Stimulated activated naive CD4-positive, alpha-beta T cell (primary cell): ENCODE results near the gene FADS3.

Experiments
- DNase-seq, 6 experiments: peaks; one replicate each; lab custom pipeline; 2025; lab: John Stamatoyannopoulos, UW

Gene FADS3

DNA sequence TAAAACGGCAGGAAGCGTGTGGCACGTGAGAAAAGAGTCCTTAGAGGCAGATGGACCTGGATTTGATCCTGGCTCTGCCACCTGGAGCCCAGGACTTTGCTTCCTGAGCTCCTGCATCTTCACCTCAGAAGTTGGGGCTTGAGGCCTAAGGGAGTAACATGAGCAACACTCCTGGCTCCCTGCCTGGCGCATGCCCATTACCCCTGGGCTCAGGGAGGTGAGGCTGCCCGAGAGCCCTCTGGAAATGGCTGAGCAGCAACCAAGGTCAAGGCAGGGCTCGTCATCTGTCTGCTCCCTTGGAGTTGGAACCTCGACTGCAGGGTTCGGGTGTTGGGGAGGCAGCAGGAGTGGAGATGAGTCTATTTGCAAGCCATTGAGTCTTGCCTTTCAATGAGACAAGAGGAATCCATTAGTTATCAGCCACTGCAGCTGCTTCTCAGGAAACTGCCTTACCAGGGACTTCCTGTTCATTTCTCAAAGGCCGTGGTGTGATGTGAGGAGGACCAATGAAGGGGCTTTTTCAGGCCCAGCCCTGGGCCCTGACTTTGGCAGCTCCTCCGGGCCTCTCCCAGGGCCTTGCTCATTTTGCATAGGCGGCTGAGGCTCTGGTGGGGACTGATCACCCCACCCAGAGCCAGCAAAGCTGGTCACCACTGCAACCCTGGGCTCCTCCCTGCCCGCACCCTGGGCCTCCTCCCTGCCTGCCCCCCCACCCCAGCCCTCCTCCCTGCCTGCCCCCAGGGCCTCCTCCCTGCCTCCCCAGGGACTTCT is 56.9 kb downstream of the FADS3 start:
- DNase-seq = peak in 5 of 6 experiments; percentile 6 to 43 (median 23)

GRCh38 chr11:61833926-61834277 is 57.4 kb downstream of the FADS3 start:
- no peak for DNase-seq

DNA sequence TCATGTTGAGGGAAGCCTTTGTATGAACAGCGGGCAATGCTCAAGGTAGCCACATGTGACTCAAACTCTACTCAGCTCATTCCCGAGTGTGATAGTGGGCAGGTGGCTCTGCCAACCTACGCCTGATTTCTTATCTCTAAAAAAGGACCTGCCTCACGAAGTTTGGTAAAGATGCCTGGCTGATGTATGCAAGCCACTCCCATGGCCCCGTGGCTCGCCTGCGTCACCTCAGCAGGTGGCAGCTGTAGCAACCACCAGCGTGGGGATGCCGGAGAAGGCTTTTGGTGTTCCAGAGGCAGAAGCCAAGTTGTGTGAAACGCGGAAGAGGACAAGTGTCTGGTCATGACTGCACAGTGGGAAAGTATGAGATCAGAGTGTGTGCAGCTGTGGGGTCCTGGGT is 57.9 kb downstream of the FADS3 start:
- DNase-seq = peak in 2 of 6 experiments; percentile 10 to 28

DNA sequence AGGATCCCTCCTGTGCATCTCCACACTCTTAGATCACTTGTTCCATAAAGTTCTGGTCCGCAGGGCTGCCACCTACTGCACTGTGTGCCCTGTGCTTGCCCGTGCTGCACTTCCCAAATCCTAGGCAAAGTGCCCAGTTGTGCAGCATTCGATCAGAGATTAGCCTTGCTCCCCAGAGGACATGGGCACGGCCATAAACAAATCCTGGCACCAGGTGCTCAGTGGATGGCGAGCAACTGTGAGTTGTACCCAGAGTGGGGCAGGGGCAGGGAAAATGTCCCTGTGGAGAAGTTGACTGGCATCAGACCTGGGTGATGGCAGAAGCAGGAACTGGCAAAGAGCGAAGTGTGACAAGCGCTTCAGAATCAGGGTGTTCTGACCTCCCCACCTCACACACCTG is 58.6 kb downstream of the FADS3 start:
- DNase-seq = no peak

DNA sequence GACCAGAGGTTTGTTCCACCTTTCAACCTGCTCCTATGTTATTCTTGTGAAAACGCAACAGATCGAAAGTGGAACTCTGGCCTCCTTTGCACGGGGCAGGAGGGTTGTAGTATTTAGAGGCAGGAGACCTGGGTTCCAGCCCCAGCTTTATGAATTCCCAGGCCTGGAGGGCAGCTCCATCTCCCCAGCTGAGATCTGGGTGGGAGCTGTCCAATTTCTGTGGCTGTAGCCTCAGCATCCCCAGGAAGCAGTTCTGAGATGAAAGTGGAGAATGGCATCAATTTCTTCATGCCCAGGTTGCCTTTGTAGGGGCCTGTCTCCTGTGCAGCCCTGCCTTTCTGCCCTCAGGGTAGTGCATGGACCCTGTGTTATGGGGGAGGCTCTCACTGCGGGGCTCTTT is 59.1 kb downstream of the FADS3 start:
- DNase-seq = no peak

- DNase-seq = no peak
Observed at GRCh38 chr11:61830237-61831105, 60.9 kb downstream of the FADS3 start.

GRCh38 chr11:61829806-61830205 is 61.5 kb downstream of the FADS3 start:
- DNase-seq = no peak

DNA sequence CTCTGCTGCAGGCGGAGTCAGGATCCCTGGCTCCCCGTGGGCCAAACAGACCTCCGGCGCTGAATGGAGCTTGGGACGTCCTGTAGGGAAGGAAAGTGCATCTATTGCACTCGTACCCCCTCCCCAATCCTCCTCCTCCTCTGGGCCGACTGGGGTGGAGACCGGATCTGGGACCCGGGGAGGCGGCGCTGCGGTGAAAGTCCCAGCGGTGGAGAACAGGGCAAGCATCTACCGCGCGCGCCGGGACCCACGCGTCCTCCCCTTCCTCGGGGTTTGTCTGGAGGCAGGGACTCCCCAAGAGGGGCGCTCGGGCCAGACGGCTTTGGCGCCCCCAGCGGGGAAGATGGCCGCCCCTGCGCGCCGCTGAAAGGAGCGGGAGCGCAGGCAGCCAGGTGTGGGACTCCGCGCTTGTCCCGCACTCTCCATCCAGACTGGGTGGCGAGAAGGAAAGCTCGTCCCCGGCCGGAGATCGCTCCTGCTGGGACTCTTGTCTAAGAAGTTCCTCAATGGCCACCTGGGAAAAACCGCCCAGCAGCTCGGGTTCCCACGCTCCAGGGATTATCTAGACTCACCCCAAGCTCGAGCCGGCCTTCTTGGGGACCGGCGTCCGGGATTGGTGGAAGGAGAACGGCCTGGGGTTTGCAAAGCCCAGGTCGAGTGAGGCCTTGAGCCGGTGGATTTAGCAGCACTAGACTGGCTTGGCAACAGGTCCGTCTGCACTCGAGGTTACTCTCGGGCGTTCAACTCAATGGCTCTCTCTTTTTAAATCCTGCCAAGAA is 62.5 kb downstream of the FADS3 start:
- DNase-seq = peak in 3 of 6 experiments; percentile 17 to 34 (median 19)

- no peak for DNase-seq
Observed at GRCh38 chr11:61828379-61828628, 63.0 kb downstream of the FADS3 start.

- peak; percentile 15 to 81 (median 44) for DNase-seq
Observed at GRCh38 chr11:61827571-61828378, 63.6 kb downstream of the FADS3 start, which contains the start of gene FADS2. Gene FADS2, plus strand, starts transcription at chr11:61828300. Its CDS starts 91 bp downstream, at chr11:61828391.

- DNase-seq = no peak
Observed at GRCh38 chr11:61826930-61827570, 64.3 kb downstream of the FADS3 start.
